NCI-H748 treated with DMSO at 0.1 percent for 48 hours (cell line): ENCODE measurements around the gene TUG1.

ENCODE experiments used
- DNase-seq: peaks from one replicate; lab custom pipeline; 2025; lab: John Stamatoyannopoulos, UW

TUG1 gene

DNA sequence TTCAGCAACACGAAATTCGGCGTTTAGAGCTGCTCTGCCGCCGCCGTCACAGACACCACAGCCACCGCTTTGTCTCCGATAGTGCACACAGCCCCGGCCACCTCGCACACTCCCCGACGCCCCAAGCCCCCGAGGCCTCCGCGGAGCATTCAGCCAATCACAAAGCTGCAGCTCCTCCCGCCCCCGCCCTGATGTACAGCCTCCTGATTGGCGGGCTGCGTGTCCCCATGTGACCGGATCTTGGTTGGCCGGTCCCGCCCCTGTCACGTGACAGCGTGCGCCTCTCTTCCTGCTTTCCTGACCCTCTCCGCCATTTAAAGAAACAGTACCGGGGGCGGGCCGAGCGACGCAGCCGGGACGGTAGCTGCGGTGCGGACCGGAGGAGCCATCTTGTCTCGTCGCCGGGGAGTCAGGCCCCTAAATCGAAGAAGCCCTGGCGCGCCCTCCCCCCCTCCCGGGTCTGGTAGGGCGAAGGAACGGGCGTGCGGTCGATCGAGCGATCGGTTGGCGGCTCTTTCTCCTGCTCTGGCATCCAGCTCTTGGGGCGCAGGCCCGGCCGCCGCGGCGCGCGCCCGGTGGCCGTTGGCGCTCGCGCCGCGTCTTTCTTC lies at the start of gene TUG1:
Gene TUG1 (plus strand): TSS at position 342 of the 608 bp plus-strand sequence.
- DNase-seq: peak; percentile 83

DNA sequence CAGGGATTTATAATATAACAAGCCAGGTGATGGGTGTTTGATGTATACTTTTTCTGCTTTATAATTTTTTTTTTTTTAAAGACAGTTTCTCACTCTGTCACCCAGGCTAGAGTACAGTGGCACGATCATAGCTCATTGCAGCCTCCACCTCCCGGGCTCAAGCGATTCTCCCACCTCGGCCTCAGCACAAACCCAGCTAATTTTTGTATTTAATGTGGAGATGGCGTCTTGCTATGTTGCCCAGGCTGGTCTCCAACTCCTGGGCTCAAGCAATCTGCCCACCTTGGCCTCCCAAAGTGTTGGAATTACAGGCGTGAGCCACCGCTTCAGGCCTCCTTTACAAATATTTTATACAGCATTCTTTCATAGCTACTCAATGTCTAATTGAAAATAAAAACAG lies 49.1 kb upstream of the TUG1 start:
- DNase-seq: no peak

DNA sequence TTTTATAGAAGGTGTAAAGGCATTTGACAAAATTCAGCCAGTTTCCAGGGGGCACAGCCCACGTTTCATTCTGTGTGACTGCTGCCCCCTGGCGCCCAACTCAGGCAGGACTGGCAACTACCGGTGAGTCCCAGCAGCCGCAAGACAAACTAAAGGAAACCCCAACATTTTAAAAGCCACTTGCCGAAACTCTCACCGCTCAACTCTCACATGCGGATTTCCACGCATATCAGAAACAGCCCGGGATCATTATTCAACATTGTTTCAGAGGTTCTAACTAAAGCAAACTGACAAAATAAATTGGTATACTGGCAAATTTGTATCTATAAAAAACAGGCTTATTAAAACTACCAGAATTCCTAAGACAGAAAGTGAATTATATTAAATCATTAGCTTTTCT lies 48.7 kb upstream of the TUG1 start:
- DNase-seq: no peak

DNA sequence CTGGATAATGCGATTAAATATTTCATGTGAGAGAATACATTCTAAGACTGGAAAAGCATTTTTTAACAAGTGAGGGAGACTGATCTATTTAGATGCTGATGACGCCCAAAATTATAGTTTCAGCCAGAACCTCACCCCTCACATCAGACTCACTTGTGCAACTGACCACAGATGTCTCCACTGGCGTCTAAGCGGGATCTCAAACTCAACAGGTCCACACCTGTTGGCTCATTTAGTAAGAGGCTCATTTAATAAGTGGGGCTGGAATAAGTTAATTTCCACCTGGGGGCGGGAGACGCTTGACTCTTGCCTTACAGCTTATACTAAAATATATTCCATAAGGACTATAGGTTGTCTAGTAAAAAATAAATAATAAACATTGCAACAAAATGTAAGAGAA lies 48.0 kb upstream of the TUG1 start:
- DNase-seq: no peak

DNA sequence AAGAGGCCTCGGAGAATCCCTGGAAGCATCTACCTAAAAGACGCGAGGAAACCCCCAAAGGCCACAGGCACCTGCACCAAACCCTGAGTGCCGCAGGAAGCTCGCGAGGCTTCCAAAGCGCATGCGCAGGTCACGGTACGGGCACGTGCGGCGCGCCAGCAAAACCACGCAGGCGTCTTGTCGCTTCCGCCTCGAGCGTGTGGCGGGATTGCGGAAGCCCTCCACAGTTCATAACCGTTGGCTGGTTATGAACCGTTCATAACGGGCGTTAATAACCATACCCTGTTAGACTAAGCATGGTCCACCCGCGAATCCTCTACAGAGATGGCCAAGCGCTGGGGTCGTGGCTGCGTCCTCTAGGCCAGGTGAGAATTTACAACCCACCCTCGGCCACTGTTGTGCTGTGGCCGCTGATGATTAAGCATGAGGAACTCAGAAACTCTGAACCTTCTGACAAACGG lies 46.9 kb upstream of the TUG1 start:
- no peak for DNase-seq

DNA sequence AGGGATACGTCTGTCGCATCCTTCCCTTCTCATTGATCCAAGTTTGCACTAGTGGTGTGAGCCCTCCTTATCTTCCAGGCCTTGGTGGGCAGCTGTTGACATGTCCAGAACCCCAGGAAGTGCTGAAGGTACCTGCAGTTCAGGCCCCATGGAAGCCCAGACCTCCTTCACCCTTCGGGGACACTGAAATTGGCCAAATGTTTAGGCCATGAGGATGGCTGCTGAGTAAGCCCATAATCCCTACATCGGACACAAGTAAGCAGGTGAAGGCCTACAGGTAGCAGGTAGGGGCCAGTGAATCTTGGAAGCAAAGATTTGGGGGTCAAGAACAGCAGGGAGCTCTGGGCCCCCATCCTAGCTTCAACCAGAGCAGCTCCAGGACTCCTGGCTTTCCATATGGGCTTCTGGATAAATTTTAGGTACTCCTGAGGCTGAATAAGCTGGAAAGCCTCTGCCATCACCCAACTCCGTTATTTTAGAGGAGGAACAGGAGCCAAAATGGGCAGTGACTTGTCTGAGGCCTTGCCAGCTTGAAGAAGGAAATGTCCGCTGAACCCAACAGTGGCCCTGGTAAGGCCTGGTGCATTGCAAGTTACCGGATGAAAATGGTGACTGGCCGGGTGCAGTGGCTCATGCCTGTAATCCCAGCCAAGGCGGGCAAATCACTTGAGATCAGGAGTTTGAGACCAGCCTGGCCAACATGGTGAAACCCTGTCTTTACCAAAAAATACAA lies 45.7 kb upstream of the TUG1 start:
- no peak for DNase-seq

DNA sequence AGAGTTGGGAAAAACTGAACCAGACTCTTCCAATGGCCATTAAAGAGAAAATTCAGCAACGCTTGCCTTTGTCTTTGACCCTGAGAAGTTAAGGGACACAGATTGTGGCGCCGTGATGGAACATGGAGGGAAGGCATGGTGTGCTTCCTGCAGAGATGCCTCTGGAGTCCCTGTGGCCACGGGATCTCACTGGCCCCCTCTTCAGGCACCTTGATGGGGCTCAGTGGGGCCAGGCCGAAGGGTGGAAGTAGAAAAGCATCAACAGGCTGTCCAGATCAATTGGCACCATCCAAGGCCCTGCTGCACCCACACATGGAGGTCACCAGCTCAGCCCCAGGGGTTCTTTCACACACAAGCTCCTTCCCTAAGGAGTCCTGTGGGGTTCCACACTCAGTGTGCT lies 43.4 kb upstream of the TUG1 start:
- no peak for DNase-seq

DNA sequence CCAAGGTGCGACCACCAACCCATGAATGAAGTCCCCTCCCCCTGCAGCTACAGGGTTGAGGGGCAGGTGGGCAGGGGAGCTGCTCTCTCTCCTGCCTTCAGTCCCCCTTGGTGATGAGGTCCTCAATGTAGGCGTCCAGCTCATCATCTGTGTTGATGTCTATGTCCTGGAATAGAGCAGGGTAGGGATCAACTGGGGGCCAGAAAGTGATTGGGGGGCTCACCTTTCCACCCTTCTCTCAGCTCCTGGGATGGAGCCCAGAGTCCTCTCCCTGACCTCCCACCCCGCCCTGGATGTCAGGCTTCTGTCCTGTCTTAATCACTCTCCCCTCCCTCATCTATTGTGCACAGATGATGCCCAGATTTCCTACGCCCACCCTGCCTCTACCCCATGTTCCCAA lies 42.4 kb upstream of the TUG1 start:
- DNase-seq: no peak

DNA sequence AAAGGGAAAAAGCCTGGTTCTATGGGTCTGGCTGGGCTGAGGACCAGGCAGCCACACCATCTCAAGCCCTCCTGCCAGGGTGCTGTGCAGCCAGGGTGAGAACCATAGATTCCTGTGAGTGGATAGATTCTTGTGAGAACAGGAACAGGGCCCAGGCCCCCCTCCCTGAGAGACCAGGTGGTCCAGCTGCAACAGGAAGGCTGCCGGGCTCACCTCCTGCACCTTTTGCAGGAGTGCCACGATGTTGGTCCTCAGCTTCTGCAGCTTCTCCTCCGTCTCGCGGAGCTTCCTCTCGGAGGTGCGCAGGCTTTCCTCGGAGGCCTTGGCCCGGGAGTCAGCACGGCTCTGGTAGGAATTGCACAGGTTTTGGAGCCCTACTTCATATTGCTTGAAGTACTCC lies 41.3 kb upstream of the TUG1 start:
- DNase-seq: no peak

DNA sequence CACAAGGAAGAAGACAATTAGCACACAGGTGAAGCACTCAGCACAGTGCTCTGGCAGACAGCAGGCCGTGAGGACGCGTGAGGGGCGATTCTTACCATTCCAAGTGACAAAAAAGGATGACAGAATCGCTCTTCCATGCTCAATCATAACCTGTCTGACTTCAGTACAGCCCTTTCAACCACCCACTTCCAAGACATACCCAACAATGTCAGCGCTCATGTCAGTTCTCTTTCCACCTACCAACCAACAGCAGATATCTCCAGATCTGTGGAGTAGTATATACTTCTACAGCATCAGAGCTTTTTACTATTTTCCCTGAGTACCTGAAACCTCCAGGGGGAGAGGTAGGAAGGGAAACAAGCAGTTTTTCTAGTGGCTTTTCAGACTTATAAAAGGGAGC lies 40.7 kb upstream of the TUG1 start:
- DNase-seq: no peak

DNA sequence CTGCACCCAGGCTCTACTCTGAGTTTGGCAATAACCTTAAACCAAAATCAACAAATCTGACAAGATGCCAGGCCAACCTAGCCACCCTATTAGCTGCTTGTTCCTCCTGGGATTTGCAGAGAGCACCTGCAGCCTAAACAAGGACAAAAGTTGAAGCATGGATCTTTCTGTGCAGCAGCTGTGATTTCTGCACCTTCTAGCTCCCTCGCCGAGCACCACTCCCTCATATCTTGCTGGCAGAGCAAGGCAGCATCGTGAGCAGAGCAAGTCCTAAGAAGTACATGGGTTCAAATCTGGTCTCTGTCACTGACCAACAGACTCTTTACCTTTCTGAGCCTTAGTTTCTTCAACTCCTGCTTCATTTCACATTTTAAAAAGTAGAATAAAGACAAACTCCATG lies 38.8 kb upstream of the TUG1 start:
- no peak for DNase-seq

DNA sequence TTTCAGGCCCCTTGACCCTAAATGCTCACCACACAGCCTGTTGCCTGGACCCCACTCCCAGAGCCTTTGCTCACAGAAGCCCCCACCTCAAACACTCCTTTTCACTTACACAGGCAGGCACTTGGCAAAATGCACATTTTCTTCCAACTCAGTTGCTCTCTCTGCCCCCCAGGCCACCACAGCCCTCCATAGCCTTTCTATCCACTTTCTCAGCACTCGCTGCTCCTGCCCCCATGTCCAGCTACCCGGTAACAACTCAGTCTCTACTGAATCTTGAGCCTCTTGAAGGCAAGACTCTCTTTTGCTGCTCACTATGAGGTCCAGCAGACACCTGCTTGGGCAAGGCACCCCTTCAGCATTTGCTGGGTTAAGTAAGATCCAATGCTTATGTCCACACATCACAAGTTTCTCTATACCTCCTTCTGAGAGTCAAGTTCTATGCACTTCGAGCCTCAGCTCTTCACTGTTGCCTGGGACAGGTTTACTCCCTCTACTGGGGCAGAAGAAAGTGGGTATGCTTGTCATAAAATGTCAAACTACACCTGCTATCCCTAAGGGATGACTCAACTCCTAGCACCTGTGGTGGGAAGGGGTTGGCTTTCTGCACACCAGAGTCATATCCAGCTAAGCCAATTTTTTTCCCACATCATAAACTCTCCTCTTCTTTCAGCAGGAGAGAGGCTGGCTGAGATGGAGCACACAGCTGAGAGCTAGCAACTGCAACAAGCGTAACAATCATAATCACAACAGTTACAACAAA lies 37.3 kb upstream of the TUG1 start:
- no peak for DNase-seq

DNA sequence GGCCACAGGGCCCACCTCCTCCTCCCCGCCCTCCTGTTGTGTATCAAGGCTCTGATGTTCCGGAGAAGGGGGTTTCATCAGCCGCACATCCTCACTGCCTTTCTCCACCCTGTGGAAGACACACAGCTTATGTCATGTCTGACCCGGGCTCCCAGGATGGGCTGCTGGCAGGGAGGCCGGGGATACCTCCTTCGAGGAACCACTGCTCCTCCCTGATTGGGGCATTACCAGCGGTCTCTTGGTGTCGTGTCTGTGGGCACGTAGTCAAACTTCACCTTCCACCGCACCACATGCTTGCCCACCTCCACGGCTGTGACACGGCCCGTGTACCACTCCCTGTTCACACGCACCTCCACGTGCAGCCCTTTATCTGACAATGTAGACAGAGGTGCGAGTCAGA lies 36.4 kb upstream of the TUG1 start:
- no peak for DNase-seq

DNA sequence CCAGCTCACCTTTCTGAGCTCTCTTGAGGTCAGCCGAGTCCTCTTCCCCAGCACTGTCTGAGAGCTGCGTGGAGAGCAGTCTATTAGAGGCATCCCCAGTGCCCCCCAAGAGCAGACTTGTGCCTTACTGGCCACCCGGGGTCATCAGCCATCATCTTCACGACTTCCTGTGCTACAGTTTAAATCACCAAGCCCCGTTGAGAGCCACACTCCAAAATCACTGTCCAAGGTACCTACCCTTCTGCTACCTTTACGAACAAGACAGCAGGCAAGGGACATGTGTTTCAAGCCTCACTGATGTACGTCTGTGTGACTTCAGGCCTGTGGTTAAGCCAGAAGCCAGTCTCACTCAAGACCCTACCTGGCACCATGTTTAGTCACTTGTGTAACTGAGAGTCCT lies 35.6 kb upstream of the TUG1 start:
- no peak for DNase-seq

DNA sequence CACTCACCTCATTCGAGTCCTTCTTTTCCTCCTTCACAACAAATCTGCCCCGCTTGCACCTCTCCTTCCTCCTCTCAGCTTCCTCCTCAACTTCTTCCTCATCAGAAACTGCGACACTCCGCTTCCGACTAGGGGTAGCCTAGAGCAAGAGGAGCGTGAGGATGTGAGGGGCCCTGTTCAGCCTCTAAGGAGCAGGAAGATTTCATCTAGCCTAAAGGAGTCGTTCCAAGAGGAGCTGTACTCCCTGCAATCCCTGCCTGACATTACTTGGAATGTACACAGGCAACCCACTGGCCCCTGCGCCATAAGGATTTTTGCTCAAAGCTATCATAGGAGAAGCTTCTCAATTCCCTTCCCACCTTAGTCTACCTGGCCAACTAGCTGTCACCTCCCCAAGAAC lies 35.0 kb upstream of the TUG1 start:
- no peak for DNase-seq

DNA sequence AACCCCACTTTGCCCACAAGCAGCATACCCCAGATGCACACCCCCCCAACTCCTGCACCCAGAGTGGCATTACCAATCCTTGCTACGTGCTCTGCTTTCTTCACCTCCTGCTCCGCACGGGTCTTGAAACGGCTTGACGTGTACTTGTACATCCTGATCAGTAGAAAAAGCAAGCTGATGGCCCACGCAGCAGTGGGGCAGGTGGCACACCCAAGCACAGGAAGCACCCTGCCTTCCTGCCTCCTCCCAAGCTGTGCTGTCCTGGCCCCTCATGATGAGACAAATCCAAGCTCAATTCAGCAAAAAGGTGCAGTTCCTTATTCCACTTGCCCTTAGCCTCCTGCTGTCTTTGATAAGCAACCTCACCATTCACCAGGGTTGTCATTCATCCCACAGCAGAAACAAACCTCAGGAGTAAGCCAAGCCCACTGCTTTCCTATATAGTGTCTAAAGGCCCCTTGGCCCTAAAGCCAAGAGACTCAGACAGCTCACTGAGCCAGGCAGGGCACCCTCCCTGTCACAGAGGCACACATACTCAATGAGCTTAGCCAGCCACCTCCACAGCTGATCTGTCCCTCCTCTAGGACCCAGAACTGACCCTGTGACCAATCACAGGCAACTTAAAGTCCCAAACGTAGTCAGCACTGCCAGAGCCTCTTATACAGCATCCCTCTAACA lies 28.2 kb upstream of the TUG1 start:
- no peak for DNase-seq

DNA sequence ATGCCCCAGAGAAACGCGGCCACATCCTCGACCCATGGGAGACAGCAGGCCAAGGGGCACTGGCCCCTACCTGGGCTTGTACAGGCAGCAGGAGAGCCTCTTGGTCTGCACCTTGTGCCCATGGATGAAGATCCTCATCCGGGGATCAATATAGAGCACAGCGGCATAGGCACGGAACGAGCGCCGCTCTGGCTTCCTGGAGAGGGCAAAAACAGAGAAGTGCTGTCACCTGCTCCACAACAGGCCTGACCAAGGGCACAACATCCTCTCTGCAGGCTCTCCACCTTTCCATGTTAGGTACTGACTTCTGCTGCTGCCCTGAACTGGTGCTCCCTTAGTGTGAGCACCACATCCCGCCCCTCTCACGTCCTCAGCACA lies 27.7 kb upstream of the TUG1 start:
- no peak for DNase-seq

DNA sequence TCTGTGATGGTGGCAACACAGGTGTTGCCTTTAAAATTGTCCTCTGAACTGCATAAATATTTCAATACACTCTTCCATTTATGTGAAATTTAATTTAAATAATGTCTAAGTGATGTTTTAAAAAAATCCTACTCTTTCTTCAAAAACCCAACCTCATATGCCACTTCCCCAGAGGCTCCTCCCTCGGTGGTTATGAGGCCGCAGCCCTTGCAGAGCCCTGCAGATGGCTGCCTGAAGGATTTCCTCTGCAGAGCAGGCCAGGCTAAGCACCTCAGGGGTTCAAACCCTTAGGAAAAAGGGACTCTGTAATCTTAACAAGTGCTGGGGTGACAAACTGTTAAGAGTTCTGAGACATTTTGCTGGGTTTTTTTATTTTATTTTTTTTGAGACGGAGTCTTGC lies 25.7 kb upstream of the TUG1 start:
- DNase-seq: no peak

DNA sequence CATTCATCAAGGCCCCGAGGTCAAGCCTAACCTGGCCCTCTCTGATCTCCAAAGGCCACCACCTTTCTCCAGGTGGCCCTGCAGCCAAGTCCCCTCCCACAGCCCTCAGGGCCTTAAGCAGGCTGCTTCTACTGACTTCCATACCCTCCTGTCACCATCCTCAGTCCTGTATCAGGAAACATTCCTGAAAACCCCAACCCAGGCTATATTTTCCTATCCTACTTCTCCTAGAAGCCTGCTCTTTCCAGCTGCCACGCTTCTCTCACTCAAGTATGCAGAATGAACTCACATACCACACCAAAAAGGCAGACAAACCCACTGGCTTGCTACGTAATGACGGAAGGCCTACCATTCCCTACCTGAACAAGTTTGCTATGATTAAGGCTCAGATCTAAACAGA lies 24.1 kb upstream of the TUG1 start:
- no peak for DNase-seq

DNA sequence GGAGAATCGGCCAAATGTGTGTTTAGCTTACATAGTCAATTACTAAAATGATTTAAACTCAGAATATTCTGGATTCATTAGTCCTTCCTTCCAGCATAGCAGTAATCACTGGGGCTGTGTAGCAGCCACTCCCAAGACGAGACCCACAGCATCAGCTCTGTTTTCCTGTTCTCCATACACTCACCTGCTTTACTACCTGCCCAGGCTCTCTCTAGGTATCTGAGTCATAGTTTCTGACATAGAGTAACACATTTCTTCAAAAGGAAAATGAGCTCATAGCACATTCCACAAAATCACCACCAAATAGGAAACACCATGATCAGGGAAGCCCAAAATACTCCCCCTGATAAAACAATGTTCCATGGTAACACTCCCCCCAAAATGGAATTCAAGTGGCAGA lies 23.4 kb upstream of the TUG1 start:
- DNase-seq: no peak

DNA sequence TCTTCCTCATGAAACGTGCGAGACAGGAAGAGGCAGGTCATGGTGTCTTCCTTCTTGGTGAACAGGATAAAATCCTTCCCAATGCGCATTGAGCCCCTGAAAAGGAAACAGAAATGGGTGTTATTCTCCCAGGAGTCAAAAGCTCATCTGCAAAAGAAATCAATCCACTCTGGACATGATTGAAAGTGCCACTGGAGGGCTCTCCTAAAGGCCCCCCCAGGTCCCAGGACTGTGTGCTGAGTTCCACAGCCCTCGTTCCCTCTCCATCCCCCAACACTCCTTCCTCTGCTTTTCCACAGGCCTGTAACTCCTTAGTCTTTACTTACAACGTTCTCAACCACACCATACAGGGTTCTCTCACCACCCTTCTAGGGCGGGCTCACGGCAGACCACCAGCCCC lies 22.7 kb upstream of the TUG1 start:
- DNase-seq: no peak

DNA sequence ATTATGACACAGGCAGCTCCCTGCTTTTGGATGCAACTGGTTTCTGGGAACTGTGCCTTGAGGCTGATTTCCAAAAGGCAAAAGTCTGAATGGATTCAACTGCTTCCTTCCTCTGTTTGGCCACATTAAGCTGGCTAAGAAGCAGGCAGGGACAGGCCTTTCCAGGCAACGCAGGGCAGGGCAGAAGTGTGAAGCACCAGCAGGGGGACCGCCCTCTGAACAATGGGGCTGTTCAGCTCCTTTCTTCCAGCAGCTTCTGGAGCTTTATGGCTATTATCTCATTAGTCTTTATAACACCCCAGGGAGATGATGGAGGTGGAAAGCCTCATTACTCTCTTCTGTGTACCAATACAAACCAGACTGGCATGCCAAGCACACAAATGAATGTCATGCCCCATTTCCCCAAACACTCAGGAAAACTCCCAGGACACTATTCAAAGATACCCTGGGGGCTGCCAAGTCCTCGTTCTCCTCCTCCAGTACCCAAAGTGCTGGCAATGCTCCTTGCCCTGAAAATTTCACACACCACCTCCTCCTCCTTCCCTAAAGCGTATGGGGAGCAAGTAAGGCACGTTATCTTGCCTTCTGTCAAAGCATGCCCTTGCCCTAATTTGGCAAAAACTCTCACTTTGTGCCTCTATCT lies 21.8 kb upstream of the TUG1 start:
- no peak for DNase-seq
